ENCODE measurements around the gene CBX8. TPM values are rescaled to one million over a fixed set of nuclear protein-coding genes. Genes with fewer than 3 reads are reported as not detected.
"Not testable (repeated sequence)": the region's sequence is repeated elsewhere in the genome, so short reads cannot be mapped to it uniquely, and the experiment has no call there.

The CBX8 gene
- total RNA-seq, 1 donor from 2014 or later: 9.7 TPM

DNA sequence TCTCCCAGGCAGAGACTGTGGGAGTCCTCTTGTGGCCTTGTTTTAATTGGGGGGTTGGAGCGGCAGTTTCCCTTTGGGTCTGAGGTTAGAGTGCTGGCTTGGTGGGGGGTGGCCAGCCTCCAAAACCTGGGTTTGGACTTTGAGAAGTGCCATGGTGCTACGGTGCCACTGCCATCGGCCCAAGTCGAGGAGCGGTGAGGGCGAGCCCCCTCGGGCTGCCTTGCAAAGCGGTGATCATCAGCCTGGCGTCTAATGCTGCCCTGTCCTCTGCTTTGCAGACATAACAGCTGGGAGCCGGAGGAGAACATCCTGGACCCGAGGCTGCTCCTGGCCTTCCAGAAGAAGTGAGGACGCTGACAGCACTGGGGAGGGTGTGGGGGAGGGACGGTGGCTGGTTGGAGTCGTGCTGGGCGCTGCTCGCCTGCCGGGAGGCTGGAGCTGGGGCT is 17.8 kb downstream of the CBX8 start:
- DNase-seq (ENCODE audit: low spot score): no peak

DNA sequence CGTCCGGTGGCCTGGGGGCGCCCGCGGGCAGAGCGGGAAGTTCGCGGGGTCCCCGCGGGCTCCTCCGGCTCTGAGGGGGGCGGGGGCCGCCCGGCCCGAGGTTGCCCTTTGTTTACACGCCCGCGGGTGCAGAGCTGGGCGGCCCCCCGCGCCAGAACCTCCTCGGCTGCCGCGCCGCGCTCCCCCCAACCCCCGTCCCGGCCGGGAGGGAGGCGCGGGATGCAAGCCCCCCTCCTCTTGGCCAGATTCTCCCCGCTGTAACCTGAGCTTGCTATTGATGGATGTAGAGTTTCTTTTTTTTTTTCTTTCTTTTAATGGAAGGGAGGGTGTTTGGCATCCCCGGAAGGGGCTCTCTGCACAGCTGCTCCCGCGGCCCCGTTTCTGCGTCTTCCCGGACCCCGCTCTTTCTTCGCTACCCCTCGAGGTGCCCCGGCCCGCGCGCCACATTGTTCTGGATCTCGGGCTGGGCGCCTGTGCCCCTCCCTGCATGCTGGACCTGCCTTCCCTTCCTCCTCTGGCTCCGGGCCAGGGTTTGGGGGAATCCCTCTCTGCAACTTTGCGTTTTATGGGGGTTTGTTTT is 18.3 kb downstream of the CBX8 start:
- DNase-seq (ENCODE audit: low spot score): no peak

DNA sequence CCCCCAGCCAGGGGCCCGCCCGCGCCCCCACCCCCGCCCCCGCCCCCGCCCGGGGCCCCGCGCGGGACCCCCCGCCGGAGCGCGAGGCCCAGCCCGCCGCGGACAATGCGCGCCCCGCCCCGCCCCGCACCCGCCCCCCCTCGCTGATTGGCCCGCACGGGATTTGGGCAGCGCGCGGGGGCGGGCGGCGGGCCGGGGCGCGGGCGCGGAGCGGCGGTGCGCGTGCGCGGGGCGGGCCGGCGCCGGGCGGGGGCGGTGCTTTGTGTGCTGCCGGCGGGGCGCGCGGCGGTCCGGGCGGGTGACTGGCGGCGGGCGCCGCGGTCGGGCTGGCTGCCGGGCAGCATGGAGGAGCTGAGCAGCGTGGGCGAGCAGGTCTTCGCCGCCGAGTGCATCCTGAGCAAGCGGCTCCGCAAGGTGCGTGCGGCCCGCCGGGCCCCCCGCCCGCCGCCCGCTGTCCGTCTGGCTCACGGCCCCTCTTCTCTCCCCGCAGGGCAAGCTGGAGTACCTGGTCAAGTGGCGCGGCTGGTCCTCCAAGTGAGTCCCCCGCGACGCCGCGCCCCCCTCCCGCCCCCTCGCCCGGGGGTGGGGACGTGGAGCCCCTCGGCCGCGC is 18.9 kb downstream of the CBX8 start, which contains the start of gene CBX2:
Gene CBX2, plus strand, starts transcription at position 255 of the 610 bp plus-strand sequence. Its CDS starts 88 bp downstream, at position 343.
- DNase-seq (ENCODE audit: low spot score): peak; percentile 69

DNA sequence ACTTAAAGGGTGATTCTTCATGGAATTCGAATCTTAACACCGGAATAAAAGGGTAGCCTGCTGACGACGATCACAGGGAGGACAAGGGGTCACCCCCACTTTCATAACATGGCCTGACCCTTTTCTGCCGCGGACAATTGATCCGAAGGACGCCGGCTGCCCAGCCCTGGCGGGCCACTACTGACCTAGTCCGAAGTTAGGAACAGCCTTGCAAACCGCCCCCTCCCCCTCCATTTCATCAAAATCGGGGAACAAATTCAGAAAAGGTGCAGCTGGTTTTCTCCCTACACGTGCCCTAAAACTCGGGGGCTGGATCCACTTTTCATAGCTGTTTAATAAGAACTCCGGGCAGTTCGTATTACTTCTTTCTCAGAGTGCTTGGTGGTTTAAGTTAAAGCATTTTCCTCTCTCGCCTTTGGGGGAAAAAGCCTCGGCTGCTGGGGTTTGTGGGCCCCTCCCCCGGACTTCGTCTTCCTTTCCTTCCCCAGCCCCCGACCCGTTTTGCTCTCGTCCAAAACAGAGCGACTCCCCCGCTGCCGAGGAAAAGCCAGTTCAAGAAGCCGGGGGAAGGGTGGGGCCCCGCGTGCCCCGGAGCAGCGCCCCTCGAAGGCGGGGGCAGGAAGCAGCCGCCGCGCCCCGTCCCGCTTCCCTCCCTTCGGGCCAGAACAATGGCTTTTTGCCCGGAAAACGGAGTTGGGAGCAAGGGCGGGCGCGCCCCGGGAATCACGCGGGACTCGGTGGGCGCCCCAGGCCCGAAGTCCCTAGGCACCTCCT is 19.6 kb downstream of the CBX8 start:
- no peak for DNase-seq (ENCODE audit: low spot score)

DNA sequence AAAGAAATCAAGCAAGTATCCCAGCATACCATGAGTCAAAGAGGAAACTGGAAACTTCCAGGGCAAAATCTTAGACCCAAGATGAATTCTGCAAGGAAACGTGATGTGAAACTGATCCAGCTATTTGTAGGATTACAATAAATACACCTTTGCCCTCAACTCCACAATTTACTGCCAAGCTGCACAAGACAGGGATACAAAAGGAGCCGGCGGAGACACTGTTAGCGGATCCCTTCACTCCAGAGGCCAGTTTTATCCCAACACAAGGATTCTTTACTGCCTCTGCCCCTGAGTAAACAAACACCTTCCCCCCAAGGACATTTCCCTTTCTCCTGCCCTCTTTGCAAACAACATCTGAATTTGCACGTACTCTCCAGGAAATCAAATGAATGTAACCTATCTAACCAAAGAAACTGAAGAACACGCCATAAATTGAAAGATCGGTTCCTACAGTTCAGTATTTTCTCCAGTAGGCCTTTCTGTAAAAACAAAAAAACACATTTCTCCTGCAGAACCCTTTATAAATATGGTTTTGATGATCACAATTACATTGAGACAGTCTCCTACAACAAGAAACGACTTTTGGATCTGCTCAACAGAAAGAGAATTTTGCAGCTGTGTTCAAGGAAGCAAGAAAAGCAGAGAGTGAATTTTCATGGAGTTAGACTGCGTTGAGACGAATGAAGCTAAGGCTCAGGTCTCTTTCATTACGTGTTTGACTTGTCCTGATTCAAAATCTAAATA is 20.3 kb downstream of the CBX8 start:
- DNase-seq (ENCODE audit: low spot score): no peak

DNA sequence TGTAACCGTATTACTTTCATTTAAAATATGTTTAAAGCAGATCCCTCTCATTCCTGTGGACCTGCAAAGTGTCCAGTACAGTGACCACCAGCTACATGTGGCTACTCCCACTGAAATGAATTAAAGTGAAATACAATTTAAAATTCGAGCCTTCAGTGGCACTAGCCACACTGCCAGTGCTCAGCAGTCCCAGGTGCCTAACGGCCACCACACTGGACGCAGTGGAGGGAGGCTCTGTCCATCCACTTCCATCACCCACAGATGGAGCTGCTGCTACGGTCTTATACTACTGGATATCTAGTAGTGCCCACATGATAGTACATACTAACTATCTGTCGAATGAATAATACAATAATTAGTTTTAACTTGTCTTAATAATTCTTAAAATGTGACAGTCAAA is 21.2 kb downstream of the CBX8 start:
- DNase-seq (ENCODE audit: low spot score): no peak

DNA sequence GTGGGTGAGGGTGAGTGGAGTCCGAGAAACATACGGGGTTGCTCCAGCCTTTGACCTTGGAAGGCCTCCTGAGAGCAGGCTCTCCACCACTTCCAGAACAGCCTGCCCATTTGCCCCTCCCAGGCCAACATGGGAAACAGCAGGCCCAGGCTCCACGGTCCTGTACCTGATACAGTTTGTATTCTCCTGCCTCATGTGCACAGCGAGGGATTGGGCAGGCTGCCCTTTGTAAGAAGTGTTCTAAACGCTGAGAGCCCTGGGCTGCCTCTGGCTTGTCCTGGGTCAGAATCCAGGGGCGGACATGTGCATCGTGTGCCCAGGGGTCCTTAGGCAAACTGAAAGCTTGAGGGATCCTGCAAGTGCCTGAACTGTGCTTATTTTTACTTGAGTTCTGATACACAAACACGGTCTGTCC is 22.3 kb downstream of the CBX8 start:
- no peak for DNase-seq (ENCODE audit: low spot score)

DNA sequence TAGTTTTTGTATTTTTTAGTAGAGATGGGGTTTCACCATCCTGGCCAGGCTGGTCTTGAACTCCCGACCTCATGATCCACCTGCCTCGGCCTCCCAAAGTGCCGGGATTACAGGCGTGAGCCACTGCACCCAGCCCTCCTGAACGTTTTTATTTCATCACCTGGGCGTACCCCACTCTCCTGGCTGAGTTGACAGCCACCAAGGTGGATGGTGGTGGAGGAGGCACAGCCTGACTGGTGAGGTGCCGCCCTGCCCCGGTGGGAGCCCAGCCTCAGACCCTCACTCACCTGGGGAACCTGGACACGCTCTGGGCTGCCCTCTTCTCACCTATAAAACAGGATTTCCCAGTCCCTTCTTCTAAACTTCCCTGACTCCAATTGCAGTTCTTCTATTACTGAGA is 24.2 kb downstream of the CBX8 start:
- not testable (repeated sequence) for DNase-seq (ENCODE audit: low spot score)

DNA sequence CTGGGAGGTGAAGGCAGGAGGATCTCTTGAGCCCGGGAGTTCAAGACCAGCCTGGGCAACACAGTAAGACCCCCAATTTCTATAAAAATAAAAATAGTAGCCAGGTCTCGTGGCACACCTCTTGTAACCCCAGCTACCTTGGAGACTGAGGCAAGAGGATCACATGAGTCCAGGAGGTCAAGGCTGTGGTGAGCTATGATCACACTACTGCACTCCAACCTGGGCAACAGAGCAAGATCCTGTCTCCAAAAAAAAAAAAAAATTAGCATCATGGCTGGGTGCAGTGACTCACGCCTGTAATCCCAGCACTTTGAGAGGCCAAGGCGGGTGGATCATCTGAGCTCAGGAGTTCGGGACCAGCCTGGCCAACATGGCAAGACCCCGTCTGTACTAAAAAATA is 25.6 kb downstream of the CBX8 start:
- no peak for DNase-seq (ENCODE audit: low spot score)

DNA sequence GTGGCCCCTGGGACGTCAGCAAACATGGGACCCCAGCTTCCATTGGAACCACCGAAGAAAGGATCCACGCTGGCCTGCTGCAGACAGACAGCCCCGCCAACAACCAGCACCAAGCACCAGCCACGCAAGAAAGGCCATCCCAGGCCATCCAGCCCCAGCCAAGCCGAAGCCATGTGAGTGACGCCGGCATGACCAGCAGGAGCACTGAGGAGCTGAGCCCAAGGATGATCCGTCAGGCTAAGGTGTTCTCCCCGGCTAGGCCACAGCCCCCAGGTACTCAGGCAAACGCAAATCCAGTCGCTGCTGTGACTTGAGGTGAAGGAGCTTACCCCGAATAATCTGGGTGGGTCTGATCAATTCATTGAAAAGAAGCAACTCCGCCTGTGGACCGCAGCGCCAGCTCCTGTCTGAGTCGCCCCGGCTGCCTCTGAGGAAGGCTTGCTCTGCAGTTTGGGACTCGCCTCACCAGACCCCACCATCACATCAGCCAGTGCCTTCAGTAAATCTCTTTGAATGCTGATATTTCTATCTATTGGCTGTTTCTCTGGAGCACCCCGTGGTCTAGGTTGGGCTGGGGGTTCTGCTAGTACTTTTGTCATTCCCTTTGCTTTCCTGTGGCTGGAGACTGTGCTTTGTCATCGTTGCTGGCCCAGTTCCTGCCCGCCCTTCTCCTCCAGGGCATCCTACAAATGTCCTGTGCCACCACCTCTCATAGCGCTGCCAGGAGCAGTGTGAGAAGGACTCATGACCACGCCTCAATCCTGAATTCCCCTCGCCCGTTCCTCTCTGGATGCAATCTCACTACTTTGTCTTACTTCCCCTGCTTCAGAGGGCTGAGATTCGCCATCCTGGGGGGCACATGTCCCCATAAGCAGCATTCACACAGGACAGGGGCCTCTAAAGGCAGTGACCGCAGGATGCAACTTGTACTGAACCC is 27.0 kb downstream of the CBX8 start:
- DNase-seq (ENCODE audit: low spot score): no peak

DNA sequence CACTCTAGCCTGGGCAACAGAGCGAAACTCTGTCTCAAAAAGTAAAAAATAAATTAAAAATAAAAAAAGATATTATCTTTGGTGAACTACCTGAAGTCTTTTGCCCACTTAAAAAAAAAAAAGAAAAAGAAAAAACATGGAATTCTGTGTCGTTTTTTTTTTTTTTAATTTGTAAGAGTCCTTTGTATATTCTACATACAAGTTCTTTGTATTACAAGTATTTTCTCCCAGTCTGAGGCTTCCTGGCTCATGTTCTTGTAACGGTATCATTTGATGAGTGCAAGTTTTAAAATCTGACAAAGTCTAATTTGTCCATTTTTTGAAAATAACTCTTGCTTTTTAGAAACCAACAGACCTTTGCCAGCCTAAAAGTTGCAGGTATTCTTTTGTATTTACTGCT is 31.2 kb downstream of the CBX8 start:
- DNase-seq (ENCODE audit: low spot score): no peak

DNA sequence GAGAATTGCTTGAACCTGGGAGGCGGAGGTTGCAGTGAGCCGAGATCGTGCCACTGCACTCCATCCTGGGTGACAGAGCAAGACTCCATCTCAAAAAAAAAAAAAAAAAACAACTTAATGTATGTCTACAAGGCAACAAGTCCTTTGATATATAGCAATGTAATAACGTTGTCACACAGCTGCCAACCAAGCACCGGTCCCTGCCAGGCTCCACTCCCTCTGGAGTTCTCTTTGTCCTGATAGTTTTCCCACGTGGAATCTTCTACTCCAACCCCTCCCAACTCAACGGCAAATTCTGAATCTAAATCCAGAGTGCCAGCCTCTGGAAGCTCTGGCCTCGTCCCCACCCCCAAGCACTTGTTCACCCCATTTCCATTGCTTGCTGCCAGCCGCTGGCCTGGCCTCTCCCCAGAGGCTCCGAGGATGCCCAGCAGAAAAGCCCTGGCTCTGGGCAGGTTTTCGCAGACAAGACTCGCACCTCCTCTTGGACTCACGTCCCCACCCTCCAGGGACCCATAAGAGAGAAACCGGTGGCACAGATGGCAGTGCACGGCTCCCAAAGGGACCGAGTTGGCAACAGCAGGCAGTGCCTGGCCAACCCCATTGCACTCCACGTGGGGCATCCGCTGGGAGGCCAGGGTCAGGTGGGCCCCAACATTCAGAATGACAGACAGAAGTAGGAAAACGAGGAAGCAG is 34.8 kb downstream of the CBX8 start:
- DNase-seq (ENCODE audit: low spot score): no peak

DNA sequence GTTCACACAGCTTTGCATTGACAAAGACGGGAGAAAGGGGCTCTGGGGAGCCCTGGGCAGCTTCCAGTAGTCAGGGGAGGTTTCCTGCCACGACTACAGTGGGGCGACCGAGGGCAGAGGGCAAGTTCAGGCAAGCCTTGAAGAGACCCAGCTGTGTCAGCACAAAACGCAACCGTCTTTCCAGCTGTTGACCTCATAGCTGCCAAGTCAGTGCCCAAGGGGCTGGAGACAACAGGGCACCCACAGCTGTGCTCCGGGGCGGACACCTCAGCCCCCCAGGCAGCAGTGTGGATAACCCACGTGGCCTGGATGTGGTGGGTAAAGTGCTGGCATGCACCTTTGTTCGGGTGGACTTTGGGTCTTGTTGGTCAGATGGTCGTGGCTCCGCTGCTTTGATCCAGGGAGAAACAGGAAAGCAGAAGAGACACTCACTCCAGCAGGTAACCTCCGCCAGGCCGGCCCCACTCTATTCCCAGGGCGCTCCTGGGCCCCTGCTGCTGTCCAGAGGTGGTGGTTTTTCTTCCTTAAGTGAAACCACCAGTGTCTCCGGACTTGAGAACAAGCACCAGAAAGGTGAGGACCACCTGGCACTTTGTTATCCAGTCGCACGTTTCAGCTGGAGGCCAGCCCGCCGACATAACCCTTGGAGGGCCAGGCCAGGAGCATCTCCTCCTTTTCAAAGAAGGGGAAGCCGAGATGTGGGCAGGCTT is 36.5 kb downstream of the CBX8 start:
- no peak for DNase-seq (ENCODE audit: low spot score)

DNA sequence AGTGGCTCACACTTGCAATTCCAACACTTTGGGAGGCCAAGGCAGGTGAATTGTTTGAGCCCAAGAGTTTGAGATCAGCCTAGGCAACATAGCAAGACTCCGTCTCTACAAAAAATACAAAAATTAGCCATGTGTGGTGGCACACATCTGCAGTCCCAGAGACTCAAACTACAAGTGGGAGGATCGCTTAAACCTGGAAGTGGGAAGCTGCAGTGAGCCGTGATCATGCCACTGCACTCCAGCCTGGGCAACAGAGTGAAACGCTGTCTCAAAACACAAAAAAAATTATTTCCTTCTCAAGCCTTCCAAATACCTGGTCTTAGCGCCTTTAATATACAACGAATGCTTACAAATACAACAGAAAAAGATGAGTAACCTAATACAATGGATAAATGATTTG is 38.6 kb downstream of the CBX8 start:
- no peak for DNase-seq (ENCODE audit: low spot score)

DNA sequence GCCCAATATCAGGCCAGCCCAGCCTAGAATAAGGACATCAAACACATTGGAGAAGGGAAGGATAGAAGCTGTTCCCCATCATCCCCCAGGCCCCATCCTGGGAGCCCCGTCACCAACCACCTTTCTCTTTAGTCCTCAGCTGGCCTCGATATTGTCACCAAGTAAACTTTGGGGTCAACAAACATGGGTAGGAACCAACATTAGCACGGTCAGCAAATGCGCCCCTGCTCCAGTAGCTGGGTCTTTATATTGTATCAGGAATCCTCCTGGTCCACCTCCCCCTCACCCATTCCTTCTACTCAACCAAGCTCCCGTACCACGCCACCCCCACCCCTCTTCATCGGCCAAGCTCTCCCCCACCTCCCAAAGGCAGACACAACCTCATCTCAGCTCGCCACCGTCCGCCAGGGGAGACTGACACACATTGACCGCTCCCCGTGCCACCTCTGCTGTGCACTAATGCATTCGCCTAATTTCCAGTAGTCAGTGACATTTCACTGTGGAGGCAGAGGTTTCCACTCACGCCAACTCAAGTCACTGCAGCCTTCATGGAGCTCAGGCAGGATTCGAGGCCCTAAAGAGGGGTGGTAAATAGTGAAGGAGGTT is 39.6 kb downstream of the CBX8 start:
- DNase-seq (ENCODE audit: low spot score): no peak

DNA sequence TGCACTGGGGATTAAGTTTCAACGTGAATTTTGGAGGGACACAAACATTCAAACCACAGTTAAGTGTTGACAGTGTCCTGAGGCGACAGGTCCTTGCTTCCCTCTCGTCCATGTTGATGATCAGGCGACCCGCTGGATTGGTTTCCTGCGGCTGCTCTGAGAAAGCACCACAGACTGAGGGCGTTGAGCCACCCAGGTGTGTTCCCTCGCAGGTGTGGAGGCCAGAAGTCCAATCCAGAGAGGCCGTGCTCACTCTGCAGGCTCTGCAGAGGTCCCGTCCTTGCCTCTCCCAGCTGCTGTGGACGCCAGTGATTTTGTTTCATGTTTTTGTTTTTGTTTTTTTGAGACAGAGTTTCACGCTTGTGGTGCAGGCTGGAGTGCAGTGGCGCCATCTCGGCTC is 41.3 kb downstream of the CBX8 start:
- no peak for DNase-seq (ENCODE audit: low spot score)

DNA sequence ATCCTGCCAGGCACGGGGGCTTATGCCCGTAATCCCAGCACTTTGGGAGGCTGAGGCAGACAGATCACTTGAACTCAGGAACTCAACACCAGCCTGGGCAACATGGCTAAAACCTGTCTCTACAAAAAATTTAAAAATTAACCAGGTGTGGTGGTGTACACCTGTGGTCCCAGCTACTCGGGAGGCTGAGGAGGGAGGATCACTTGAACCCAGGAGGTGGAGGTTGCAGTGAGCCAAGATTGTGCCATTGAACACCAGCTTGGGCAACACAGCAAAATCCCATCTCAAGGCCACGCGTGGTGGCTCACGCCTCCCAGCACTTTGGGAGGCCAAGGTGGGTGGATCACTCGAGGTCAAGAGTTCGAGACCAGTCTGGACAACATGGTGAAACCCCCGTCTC is 42.0 kb downstream of the CBX8 start:
- DNase-seq (ENCODE audit: low spot score): not testable (repeated sequence)

DNA sequence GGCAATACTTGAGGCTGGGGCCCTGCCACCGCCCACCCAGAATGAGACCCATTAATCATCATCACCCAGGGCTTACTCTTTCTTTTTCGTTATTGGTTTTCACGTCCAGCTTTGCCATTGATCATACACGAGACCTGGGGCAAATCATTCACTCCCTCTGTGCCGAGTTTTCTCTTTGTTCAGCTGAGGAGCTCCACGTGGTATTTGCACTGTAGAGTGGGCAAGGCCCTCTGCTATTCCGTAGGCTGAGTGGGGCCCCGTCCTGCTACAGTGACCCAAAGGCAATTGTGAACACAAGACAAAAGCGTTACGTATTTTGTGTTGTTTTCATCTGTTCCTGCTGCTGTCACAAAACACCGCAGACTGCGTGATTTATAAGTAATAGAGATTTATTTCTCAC is 42.5 kb downstream of the CBX8 start:
- DNase-seq (ENCODE audit: low spot score): no peak

DNA sequence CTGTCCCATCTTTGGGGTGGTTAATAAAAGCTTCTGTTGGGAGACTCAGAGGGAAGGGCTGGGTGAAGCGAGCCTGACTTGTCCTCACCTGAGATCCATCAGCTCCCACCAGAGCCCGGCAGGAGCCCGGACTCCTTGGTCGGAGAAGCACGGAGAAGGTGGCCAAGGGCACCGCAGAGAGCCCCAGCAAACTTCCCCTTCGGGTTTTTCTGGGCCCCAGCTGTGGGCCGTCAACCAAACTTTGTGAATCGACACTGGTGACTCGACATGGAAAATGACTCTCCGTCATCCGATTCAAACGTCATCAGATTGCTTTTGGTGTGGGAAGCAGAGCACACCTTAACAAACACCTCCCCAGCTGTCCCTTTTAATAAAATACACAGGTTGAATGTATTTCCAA is 44.7 kb downstream of the CBX8 start:
- no peak for DNase-seq (ENCODE audit: low spot score)

Measured in mucosa of gallbladder (tissue), 1 donor.